Pons (tissue), 1 donor: ENCODE results near the gene PFKFB2.

Source experiments
- DNase-seq: peaks from one replicate; pipeline ENCODE4 v3.0.0-alpha.2; 2016; ENCODE audit warnings: low spot score

Gene PFKFB2

GRCh38 chr1:207021876-207022596, 31.0 kb upstream of the PFKFB2 start:
- no peak for DNase-seq

GRCh38 chr1:207022996-207023679, 29.9 kb upstream of the PFKFB2 start:
- no peak for DNase-seq

- peak; percentile 7 for DNase-seq
These were observed 28.6 kb upstream of the PFKFB2 start for GRCh38 chr1:207024202-207025145.

GRCh38 chr1:207025146-207025880, 27.8 kb upstream of the PFKFB2 start:
- DNase-seq = peak; percentile 7

- DNase-seq = peak; percentile 15
These were observed 27.0 kb upstream of the PFKFB2 start for GRCh38 chr1:207026104-207026534.

- DNase-seq = no peak
These were observed 25.8 kb upstream of the PFKFB2 start for GRCh38 chr1:207027206-207027777.

GRCh38 chr1:207027921-207028320, 25.2 kb upstream of the PFKFB2 start:
- DNase-seq = no peak

- DNase-seq = no peak
These were observed 24.0 kb upstream of the PFKFB2 start for GRCh38 chr1:207028884-207029650.

GRCh38 chr1:207029701-207030521, 23.2 kb upstream of the PFKFB2 start:
- DNase-seq = no peak

GRCh38 chr1:207030522-207031009, 22.5 kb upstream of the PFKFB2 start:
- no peak for DNase-seq

- no peak for DNase-seq
These were observed 22.1 kb upstream of the PFKFB2 start for GRCh38 chr1:207031016-207031415.

GRCh38 chr1:207031632-207032264, 21.3 kb upstream of the PFKFB2 start:
- no peak for DNase-seq

GRCh38 chr1:207032528-207033017, 20.5 kb upstream of the PFKFB2 start, which contains the start of gene C1orf116:
Gene C1orf116, minus strand, starts transcription at chr1:207032756. Its CDS starts 5,158 bp downstream, at chr1:207027598.
- no peak for DNase-seq

- DNase-seq = no peak
These were observed 19.8 kb upstream of the PFKFB2 start for GRCh38 chr1:207033302-207033701.

GRCh38 chr1:207034208-207034607, 18.9 kb upstream of the PFKFB2 start:
- DNase-seq = no peak

- no peak for DNase-seq
These were observed 18.1 kb upstream of the PFKFB2 start for GRCh38 chr1:207034998-207035397.

GRCh38 chr1:207035877-207036551, 17.1 kb upstream of the PFKFB2 start:
- no peak for DNase-seq

- no peak for DNase-seq
These were observed 16.2 kb upstream of the PFKFB2 start for GRCh38 chr1:207036865-207037264.
